ENCODE data around the gene RPS6KA5.

DNA sequence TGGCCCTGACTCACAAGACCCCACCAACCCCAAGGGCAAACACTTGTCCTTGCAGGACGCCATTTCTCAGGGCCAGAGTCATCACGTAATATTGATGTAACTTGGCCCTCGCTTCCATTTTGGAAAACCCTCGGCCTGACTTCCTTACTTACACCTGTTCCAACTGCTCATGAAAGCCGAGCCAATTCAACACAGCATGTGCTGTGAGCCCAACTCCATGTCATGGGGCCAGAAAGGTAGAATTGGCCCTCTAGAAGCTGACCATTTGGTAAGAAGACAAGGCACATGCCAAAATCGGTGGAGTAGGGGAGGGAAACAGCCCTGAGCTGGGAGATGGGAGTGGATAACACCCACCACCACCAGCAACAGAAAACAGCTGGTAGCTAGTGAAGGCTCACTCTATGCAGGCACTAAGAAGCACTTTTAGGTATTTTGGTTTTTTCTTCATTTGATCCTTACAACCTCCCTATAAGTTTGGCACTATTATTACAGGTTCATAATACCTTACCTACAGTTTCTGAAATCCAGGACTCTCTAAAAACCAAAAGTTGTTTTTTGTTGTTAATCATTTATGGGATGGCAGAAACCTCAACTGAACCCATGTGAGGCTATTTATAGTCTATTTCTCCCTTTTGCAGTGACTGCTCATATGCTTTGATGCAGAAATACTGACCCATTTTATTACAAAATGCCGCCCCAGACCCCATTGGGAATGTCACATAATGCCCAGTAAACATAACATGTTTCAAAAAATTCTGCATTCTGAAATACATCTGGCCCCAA, 250.7 kb downstream of the RPS6KA5 start:
- TF ChIP-seq POLR2A (IDR thresholded peaks at IDR 0.05; ENCODE audit: low read length), result no peak
- TF ChIP-seq, protein P1, sequence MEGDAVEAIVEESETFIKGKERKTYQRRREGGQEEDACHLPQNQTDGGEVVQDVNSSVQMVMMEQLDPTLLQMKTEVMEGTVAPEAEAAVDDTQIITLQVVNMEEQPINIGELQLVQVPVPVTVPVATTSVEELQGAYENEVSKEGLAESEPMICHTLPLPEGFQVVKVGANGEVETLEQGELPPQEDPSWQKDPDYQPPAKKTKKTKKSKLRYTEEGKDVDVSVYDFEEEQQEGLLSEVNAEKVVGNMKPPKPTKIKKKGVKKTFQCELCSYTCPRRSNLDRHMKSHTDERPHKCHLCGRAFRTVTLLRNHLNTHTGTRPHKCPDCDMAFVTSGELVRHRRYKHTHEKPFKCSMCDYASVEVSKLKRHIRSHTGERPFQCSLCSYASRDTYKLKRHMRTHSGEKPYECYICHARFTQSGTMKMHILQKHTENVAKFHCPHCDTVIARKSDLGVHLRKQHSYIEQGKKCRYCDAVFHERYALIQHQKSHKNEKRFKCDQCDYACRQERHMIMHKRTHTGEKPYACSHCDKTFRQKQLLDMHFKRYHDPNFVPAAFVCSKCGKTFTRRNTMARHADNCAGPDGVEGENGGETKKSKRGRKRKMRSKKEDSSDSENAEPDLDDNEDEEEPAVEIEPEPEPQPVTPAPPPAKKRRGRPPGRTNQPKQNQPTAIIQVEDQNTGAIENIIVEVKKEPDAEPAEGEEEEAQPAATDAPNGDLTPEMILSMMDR (IDR thresholded peaks at IDR 0.05), result no peak
- no peak for TF ChIP-seq FOXS1 (CRISPR knock-in tag; IDR thresholded peaks at IDR 0.05)
- no peak for TF ChIP-seq EP300 (IDR thresholded peaks at IDR 0.05)
- TF ChIP-seq ESRRA (IDR thresholded peaks at IDR 0.05; ENCODE audit: borderline replicate concordance, low read length), result no peak
- TF ChIP-seq, protein P2, sequence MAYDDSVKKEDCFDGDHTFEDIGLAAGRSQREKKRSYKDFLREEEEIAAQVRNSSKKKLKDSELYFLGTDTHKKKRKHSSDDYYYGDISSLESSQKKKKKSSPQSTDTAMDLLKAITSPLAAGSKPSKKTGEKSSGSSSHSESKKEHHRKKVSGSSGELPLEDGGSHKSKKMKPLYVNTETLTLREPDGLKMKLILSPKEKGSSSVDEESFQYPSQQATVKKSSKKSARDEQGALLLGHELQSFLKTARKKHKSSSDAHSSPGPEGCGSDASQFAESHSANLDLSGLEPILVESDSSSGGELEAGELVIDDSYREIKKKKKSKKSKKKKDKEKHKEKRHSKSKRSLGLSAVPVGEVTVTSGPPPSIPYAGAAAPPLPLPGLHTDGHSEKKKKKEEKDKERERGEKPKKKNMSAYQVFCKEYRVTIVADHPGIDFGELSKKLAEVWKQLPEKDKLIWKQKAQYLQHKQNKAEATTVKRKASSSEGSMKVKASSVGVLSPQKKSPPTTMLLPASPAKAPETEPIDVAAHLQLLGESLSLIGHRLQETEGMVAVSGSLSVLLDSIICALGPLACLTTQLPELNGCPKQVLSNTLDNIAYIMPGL (CRISPR knock-in tag; IDR thresholded peaks at IDR 0.05; ENCODE audit: borderline replicate concordance), result no peak
